ENCODE data around the gene AAMDC.

DNA sequence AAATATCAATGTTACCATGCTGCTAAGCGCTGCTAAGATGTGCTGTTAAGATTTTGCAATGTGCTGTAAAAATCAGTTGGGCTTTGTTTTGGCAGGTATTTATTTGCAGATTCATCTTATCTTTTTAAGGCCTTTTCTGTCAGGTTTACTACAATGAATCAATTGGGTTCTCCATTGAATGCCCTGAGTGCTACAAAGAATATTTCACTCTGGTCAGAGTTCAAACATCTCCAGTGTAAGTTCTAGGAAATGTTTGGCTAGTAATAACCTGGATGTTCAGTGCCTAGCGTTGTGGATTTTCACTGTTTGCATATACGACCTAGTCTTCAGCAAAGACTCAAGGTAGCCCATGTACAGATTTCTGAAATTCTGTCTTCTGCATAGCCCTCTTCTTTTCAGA is 36.4 kb upstream of the AAMDC start:
- TF ChIP-seq POLR2A (IDR thresholded peaks at IDR 0.05; ENCODE audit: low read length), result no peak
- no peak for TF ChIP-seq GATA1 (IDR thresholded peaks at IDR 0.05; ENCODE audit: low read depth, low read length)
